Activated CD8-positive, alpha-beta T cell treated with anti-CD3 and anti-CD28 coated beads, Interleukin-2, amount 10 ng/mL, durations not matched to agents 7 days and 5 days (primary cell): ENCODE measurements around the gene NT5C. TPM values are rescaled to one million over a fixed set of nuclear protein-coding genes. Genes with fewer than 3 reads are reported as not detected.

Experiments used
- ATAC-seq: fragments of 150-1000 bp; cut with Tn5 transposase; one replicate; pipeline ENCODE4 v1.10.0; 2021; ENCODE audit warnings: moderate library complexity
- CTCF ChIA-PET: fragments of 350-600 bp; sonication (Branson Sonifier 250); formaldehyde crosslinking; loops from one replicate; lab custom pipeline; 2021; ENCODE audit warnings: antibody characterized with exemption; lab: Charles Lee
- POLR2A ChIA-PET: fragments of 350-600 bp; sonication (Branson Sonifier 250); formaldehyde crosslinking; loops from one replicate; lab custom pipeline; 2021; ENCODE audit warnings: antibody characterized with exemption; lab: Charles Lee
- DNase-seq: peaks from one replicate; pipeline ENCODE4 v3.0.0-alpha.2; 2020
- H3K27ac Mint-ChIP-seq: one replicate; pipeline ENCODE4 v1.8.0; 2021; ENCODE audit warnings: mild to moderate bottlenecking, mixed read lengths
- H3K27me3 Mint-ChIP-seq: one replicate; pipeline ENCODE4 v1.8.0; 2021; ENCODE audit warnings: low read depth, mixed read lengths
- H3K36me3 Mint-ChIP-seq: one replicate; pipeline ENCODE4 v1.8.0; 2021; ENCODE audit warnings: low read depth, mixed read lengths
- H3K4me1 Mint-ChIP-seq: one replicate; pipeline ENCODE4 v1.8.0; 2021; ENCODE audit warnings: low read depth, mixed read lengths
- H3K4me3 Mint-ChIP-seq: one replicate; pipeline ENCODE4 v1.8.0; 2021; ENCODE audit warnings: mild to moderate bottlenecking, mixed read lengths
- H3K9me3 Mint-ChIP-seq: one replicate; pipeline ENCODE4 v1.8.0; 2022; ENCODE audit warnings: mixed read lengths; ENCODE audit not compliant: insufficient read depth
- total RNA-seq, 2 experiments: library from RNA; stranded (reverse); gene quantifications; one replicate each; pipeline ENCODE4 v1.2.3, GENCODE V29; 2021

The NT5C gene
- total RNA-seq, 2 experiments from 2014 or later, result 68.5 to 68.8 TPM

GRCh38 chr17:75090871-75091854, 40.4 kb downstream of the NT5C start:
- H3K27ac Mint-ChIP-seq, result no peak overlapping the region
- peaks cover 31% of the 10 kb centered on the region for H3K4me1 Mint-ChIP-seq
- POLR2A ChIA-PET, result interaction anchor here (0.7 to 0.9 kb wide), 2 partner anchors 18 to 75 kb away, joined by 3 read pairs; no protein-coding TSS in a partner anchor
- H3K9me3 Mint-ChIP-seq, result no peaks in the 10 kb centered on the region
- CTCF ChIA-PET, result interaction anchor here (0.9 to 1.9 kb wide), 3 partner anchors 14 to 40 kb away, joined by 4 to 14 read pairs (median 4); partner anchors contain the start of gene NT5C
- no peaks in the 10 kb centered on the region for H3K36me3 Mint-ChIP-seq
- ATAC-seq, result no peak
- DNase-seq, result no peak
- H3K27me3 Mint-ChIP-seq, result no peaks in the 10 kb centered on the region
- no peak overlapping the region for H3K4me3 Mint-ChIP-seq

- Mint-ChIP-seq H3K36me3 (no peaks in the 10 kb centered on the region), H3K27ac (peak overlapping the region; percentile 58), H3K4me3 (peak overlapping the region; percentile 75), H3K9me3 (no peaks in the 10 kb centered on the region), H3K4me1 (peaks cover 38% of the 10 kb centered on the region), H3K27me3 (no peaks in the 10 kb centered on the region)
- POLR2A ChIA-PET, result interaction anchor here (0.6 to 2.5 kb wide), 8 partner anchors 19 to 1744 kb away, joined by 3 to 9 read pairs (median 4); partner anchors contain the start of genes ARMC7, JPT1 and MRPL58
- ATAC-seq (peak; percentile 14), DNase-seq (no peak)
- CTCF ChIA-PET, result interaction anchor here (0.8 to 1.6 kb wide), 6 partner anchors 16 to 128 kb away, joined by 3 to 9 read pairs (median 4); no protein-coding TSS in a partner anchor
Observed at GRCh38 chr17:75088465-75089417, 42.8 kb downstream of the NT5C start.

GRCh38 chr17:75087558-75088453, 43.7 kb downstream of the NT5C start, which contains the start of gene SLC16A5:
Gene SLC16A5 (plus strand): TSS chr17:75087954. CDS start chr17:75093637, 5,683 bp downstream.
- H3K36me3 Mint-ChIP-seq, result no peaks in the 10 kb centered on the region
- H3K27me3 Mint-ChIP-seq, result no peaks in the 10 kb centered on the region
- ATAC-seq (peak; percentile 75), DNase-seq (peak; percentile 54)
- POLR2A ChIA-PET, result interaction anchor here (0.9 to 2.5 kb wide), 8 partner anchors 18 to 75 kb away, joined by 3 to 9 read pairs (median 4); partner anchors contain the start of genes ARMC7, JPT1 and MRPL58
- H3K9me3 Mint-ChIP-seq, result no peaks in the 10 kb centered on the region
- peak within 1 kb of the TSS; percentile 75 for H3K4me3 Mint-ChIP-seq
- CTCF ChIA-PET, result interaction anchor here (0.8 to 1.6 kb wide), 8 partner anchors 17 to 115 kb away, joined by 3 to 9 read pairs (median 4); partner anchors contain the start of gene ARMC7
- H3K4me1 Mint-ChIP-seq, result peaks cover 40% of the 10 kb centered on the region
- peak within 1 kb of the TSS; percentile 75 for H3K27ac Mint-ChIP-seq

GRCh38 chr17:75087182-75087557, 44.4 kb downstream of the NT5C start:
- H3K27ac Mint-ChIP-seq, result peak overlapping the region; percentile 75
- peaks cover 4% of the 10 kb centered on the region for H3K27me3 Mint-ChIP-seq
- CTCF ChIA-PET, result interaction anchor here (1.0 to 1.6 kb wide), 4 partner anchors 19 to 116 kb away, joined by 3 to 7 read pairs (median 3); partner anchors contain the start of gene ARMC7
- POLR2A ChIA-PET, result interaction anchor here (0.7 to 2.5 kb wide), 5 partner anchors 23 to 144 kb away, joined by 3 to 9 read pairs (median 4); partner anchors contain the start of genes ARMC7 and MRPL58
- no peaks in the 10 kb centered on the region for H3K36me3 Mint-ChIP-seq
- H3K4me3 Mint-ChIP-seq, result peak overlapping the region; percentile 68
- ATAC-seq, result no peak
- DNase-seq, result no peak
- no peaks in the 10 kb centered on the region for H3K9me3 Mint-ChIP-seq
- H3K4me1 Mint-ChIP-seq, result peaks cover 40% of the 10 kb centered on the region

GRCh38 chr17:75086496-75087181, 44.9 kb downstream of the NT5C start:
- peak overlapping the region; percentile 41 for H3K27ac Mint-ChIP-seq
- no peak for DNase-seq
- ChIA-PET CTCF (interaction anchor here (1.2 to 1.6 kb wide), 3 partner anchors 19 to 125 kb away, joined by 3 to 7 read pairs (median 3); partner anchors contain the start of gene ARMC7), POLR2A (interaction anchor here (0.7 kb wide), 2 partner anchors 143 to 326 kb away, joined by 3 to 4 read pairs; no protein-coding TSS in a partner anchor)
- no peaks in the 10 kb centered on the region for H3K9me3 Mint-ChIP-seq
- ATAC-seq, result no peak
- H3K4me1 Mint-ChIP-seq, result peaks cover 40% of the 10 kb centered on the region
- H3K36me3 Mint-ChIP-seq, result no peaks in the 10 kb centered on the region
- peak overlapping the region; percentile 17 for H3K4me3 Mint-ChIP-seq
- H3K27me3 Mint-ChIP-seq, result peaks cover 4% of the 10 kb centered on the region

GRCh38 chr17:75084039-75084660, 47.4 kb downstream of the NT5C start:
- DNase-seq (peak; percentile 37), ATAC-seq (no peak)
- peaks cover 38% of the 10 kb centered on the region for H3K4me1 Mint-ChIP-seq
- H3K27me3 Mint-ChIP-seq, result peaks cover 4% of the 10 kb centered on the region
- no peak overlapping the region for H3K4me3 Mint-ChIP-seq
- H3K36me3 Mint-ChIP-seq, result no peaks in the 10 kb centered on the region
- ChIA-PET POLR2A (interaction anchor here (0.7 kb wide), 1 partner anchor 542 kb away, joined by 4 read pairs; no protein-coding TSS in a partner anchor), CTCF (interaction anchor here (1.2 to 1.9 kb wide), 2 partner anchors 30 to 122 kb away, joined by 5 to 7 read pairs; no protein-coding TSS in a partner anchor)
- no peak overlapping the region for H3K27ac Mint-ChIP-seq
- H3K9me3 Mint-ChIP-seq, result no peaks in the 10 kb centered on the region

GRCh38 chr17:75082683-75083082, 48.9 kb downstream of the NT5C start:
- ATAC-seq, result no peak
- H3K4me3 Mint-ChIP-seq, result no peak overlapping the region
- no peak for DNase-seq
- no peaks in the 10 kb centered on the region for H3K9me3 Mint-ChIP-seq
- H3K27me3 Mint-ChIP-seq, result peaks cover 4% of the 10 kb centered on the region
- peaks cover 37% of the 10 kb centered on the region for H3K4me1 Mint-ChIP-seq
- CTCF ChIA-PET, result no interaction called here
- POLR2A ChIA-PET, result no interaction called here
- H3K36me3 Mint-ChIP-seq, result no peaks in the 10 kb centered on the region
- H3K27ac Mint-ChIP-seq, result no peak overlapping the region

GRCh38 chr17:75081611-75082540, 49.7 kb downstream of the NT5C start:
- Mint-ChIP-seq H3K27me3 (peaks cover 4% of the 10 kb centered on the region), H3K4me3 (no peak overlapping the region), H3K36me3 (no peaks in the 10 kb centered on the region), H3K27ac (no peak overlapping the region), H3K9me3 (no peaks in the 10 kb centered on the region), H3K4me1 (peaks cover 37% of the 10 kb centered on the region)
- ChIA-PET CTCF (interaction anchor here (0.7 to 1.4 kb wide), 3 partner anchors 10 to 120 kb away, joined by 3 to 4 read pairs (median 3); no protein-coding TSS in a partner anchor), POLR2A (interaction anchor here (0.9 kb wide), 1 partner anchor 32 kb away, joined by 4 read pairs; no protein-coding TSS in a partner anchor)
- no peak for ATAC-seq
- DNase-seq, result no peak
